Astrocyte (in vitro differentiated cells and primary cell): Measurements from ENCODE around the gene MT1M. TPM values are rescaled to one million over a fixed set of nuclear protein-coding genes. Genes with fewer than 3 reads are reported as not detected.

Experiments
- DNase-seq: peaks from one replicate; pipeline ENCODE4 v3.0.0-alpha.2; 2010; ENCODE audit warnings: low read depth
- FAIRE-seq: peaks from 2 replicates; lab custom pipeline; 2011; peaks lifted over from hg19 to GRCh38; lab: Jason Lieb, UNC
- H2AFZ ChIP-seq: 2 replicates; pipeline ENCODE4 v1.6.0; 2012; ENCODE audit warnings: low read depth, low read length, inconsistent platforms
- H3K27ac ChIP-seq: 2 replicates; pipeline ENCODE4 v1.5.1; 2011; ENCODE audit warnings: low read depth, low read length, inconsistent platforms
- H3K27me3 ChIP-seq: 2 replicates; pipeline ENCODE4 v1.6.0; 2011; ENCODE audit warnings: low read length, inconsistent platforms; ENCODE audit not compliant: insufficient read depth
- H3K36me3 ChIP-seq: 2 replicates; pipeline ENCODE4 v1.5.1; 2011; ENCODE audit warnings: low read length, inconsistent platforms; ENCODE audit not compliant: insufficient read depth
- H3K4me1 ChIP-seq: 2 replicates; pipeline ENCODE4 v1.5.1; 2011; ENCODE audit warnings: low read length, inconsistent platforms; ENCODE audit not compliant: insufficient read depth
- H3K4me2 ChIP-seq: 2 replicates; pipeline ENCODE4 v1.6.0; 2012; ENCODE audit warnings: low read length, inconsistent platforms
- H3K4me3 ChIP-seq: 2 replicates; pipeline ENCODE4 v1.5.1; 2011; ENCODE audit warnings: low read depth, mild to moderate bottlenecking, low read length, inconsistent platforms; ENCODE audit not compliant: insufficient read depth
- H3K79me2 ChIP-seq: 2 replicates; pipeline ENCODE4 v1.6.0; 2012; ENCODE audit warnings: mild to moderate bottlenecking, low read length, inconsistent platforms; ENCODE audit not compliant: insufficient read depth
- H3K9ac ChIP-seq: 2 replicates; pipeline ENCODE4 v1.6.0; 2012; ENCODE audit warnings: mild to moderate bottlenecking, low read length, inconsistent platforms
- H3K9me3 ChIP-seq: 2 replicates; pipeline ENCODE4 v1.5.1; 2012; ENCODE audit warnings: low read depth, mild to moderate bottlenecking, low read length, inconsistent platforms; ENCODE audit not compliant: insufficient read depth
- H4K20me1 ChIP-seq: 2 replicates; pipeline ENCODE4 v1.6.0; 2012; ENCODE audit warnings: low read length, inconsistent platforms; ENCODE audit not compliant: insufficient read depth
- H3K27ac Mint-ChIP-seq: one replicate; pipeline ENCODE4 v1.8.0; 2021; ENCODE audit warnings: mild to moderate bottlenecking, mixed read lengths; ENCODE audit not compliant: unreplicated experiment
- H3K27me3 Mint-ChIP-seq: one replicate; pipeline ENCODE4 v1.8.0; 2021; ENCODE audit warnings: low read depth, mixed read lengths; ENCODE audit not compliant: unreplicated experiment
- H3K36me3 Mint-ChIP-seq: one replicate; pipeline ENCODE4 v1.8.0; 2021; ENCODE audit warnings: low read depth, mixed read lengths; ENCODE audit not compliant: unreplicated experiment
- H3K4me1 Mint-ChIP-seq: one replicate; pipeline ENCODE4 v1.8.0; 2021; ENCODE audit warnings: low read depth, mixed read lengths; ENCODE audit not compliant: unreplicated experiment
- H3K4me3 Mint-ChIP-seq: one replicate; pipeline ENCODE4 v1.8.0; 2021; ENCODE audit warnings: mild to moderate bottlenecking, moderate library complexity, mixed read lengths; ENCODE audit not compliant: unreplicated experiment
- H3K9me3 Mint-ChIP-seq: one replicate; pipeline ENCODE4 v1.8.0; 2021; ENCODE audit warnings: mild to moderate bottlenecking, mixed read lengths; ENCODE audit not compliant: unreplicated experiment
- EZH2 ChIP-seq: IDR thresholded peaks from 2 replicates; pipeline ENCODE4 v1.6.1; 2012; ENCODE audit warnings: mild to moderate bottlenecking, low read length, inconsistent platforms; ENCODE audit not compliant: insufficient read depth
- total RNA-seq: library from RNA; stranded (reverse); gene quantifications from 2 replicates; pipeline ENCODE4 v1.2.1, GENCODE V29; 2021
- TF ChIP-seq, protein P1 (sequence below): IDR thresholded peaks from 2 replicates; pipeline ENCODE4 v1.5.1; 2011; ENCODE audit warnings: low read depth, mild to moderate bottlenecking, inconsistent platforms, low read length, moderate library complexity; ENCODE audit not compliant: insufficient read depth

The MT1M gene
- total RNA-seq, 1 donor from 2014 or later: not detected

DNA sequence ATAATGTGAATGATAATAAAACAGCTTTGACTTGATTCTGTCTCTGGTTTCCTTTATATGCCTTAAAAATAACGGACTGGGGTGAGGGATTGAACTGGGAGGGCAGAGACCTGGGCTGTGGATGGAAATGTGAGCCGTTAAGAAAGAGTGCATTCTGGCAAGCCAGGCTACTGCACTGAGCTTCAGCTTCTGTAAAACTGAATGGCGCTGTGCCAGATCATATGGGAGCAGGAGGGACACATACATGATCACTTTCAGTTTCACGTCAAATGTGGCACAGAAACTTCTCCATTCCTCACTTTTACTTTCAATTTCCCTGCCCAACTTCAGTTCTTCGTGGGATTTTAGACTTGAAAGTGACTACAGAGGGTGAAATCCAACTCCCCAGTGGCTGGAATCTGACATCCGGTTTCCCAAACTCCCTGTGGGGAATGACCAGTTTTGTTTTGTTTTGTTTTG is 23.0 kb upstream of the MT1M start:
- Histone ChIP-seq H3K36me3 (no peaks in the 10 kb centered on the region), H3K4me3 (peak overlapping the region; percentile 97), H3K4me2 (peak overlapping the region; percentile 88), H3K27me3 (no peaks in the 10 kb centered on the region), H3K9ac (peak overlapping the region; percentile 92), H3K9me3 (no peaks in the 10 kb centered on the region), H3K27ac (peak overlapping the region; percentile 98), H3K4me1 (peaks cover 67% of the 10 kb centered on the region), H2AFZ (no peak overlapping the region), H3K79me2 (peaks cover 20% of the 10 kb centered on the region), H4K20me1 (peaks cover 5% of the 10 kb centered on the region)
- no peaks in the 10 kb centered on the region for H3K36me3 Mint-ChIP-seq
- peaks cover 35% of the 10 kb centered on the region for H3K4me1 Mint-ChIP-seq
- H3K4me3 Mint-ChIP-seq: peak overlapping the region; percentile 90
- H3K9me3 Mint-ChIP-seq: peaks cover 3% of the 10 kb centered on the region
- TF ChIP-seq EZH2: no peak
- TF ChIP-seq, protein P1, sequence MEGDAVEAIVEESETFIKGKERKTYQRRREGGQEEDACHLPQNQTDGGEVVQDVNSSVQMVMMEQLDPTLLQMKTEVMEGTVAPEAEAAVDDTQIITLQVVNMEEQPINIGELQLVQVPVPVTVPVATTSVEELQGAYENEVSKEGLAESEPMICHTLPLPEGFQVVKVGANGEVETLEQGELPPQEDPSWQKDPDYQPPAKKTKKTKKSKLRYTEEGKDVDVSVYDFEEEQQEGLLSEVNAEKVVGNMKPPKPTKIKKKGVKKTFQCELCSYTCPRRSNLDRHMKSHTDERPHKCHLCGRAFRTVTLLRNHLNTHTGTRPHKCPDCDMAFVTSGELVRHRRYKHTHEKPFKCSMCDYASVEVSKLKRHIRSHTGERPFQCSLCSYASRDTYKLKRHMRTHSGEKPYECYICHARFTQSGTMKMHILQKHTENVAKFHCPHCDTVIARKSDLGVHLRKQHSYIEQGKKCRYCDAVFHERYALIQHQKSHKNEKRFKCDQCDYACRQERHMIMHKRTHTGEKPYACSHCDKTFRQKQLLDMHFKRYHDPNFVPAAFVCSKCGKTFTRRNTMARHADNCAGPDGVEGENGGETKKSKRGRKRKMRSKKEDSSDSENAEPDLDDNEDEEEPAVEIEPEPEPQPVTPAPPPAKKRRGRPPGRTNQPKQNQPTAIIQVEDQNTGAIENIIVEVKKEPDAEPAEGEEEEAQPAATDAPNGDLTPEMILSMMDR: no peak
- peak; percentile 83 for DNase-seq
- H3K27me3 Mint-ChIP-seq: peaks cover 2% of the 10 kb centered on the region
- peak overlapping the region; percentile 95 for H3K27ac Mint-ChIP-seq
- FAIRE-seq: no peak

DNA sequence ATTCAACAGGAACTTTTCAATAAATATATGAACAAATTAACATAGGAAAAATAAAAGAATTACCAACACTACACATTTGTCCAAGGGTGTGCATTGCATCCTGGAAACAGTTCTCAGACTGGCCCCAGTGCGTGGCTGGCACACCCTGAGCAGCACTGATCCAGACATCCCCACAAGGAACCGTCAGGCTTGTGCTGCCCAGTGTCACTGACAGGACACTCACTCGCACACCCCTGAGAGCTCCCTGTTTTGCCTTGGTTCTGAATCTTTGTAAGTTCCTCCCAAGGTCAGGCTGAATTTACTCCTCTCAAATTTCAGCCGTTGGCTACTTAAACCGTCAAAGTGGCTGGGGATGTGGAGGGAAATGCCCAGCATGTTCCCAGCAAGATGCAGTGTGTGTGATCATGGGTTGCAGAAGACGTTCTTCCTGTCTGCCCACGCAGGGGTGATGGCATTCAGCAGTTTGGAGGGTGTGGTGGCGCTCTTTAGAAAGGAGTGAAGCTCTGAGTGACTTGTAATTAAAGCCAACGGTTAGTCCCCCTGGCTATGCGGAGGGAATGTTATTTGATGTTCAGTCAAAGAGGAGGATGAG is 22.3 kb upstream of the MT1M start:
- TF ChIP-seq, protein P1: no peak
- TF ChIP-seq EZH2: no peak
- Mint-ChIP-seq H3K9me3 (peaks cover 3% of the 10 kb centered on the region), H3K4me3 (peak overlapping the region; percentile 90), H3K27ac (peak overlapping the region; percentile 95), H3K4me1 (peaks cover 37% of the 10 kb centered on the region), H3K36me3 (no peaks in the 10 kb centered on the region), H3K27me3 (no peaks in the 10 kb centered on the region)
- H3K79me2 ChIP-seq: peaks cover 20% of the 10 kb centered on the region
- peaks cover 5% of the 10 kb centered on the region for H4K20me1 ChIP-seq
- peak overlapping the region; percentile 98 for H3K27ac ChIP-seq
- H3K9ac ChIP-seq: peak overlapping the region; percentile 92
- no peaks in the 10 kb centered on the region for H3K27me3 ChIP-seq
- no peaks in the 10 kb centered on the region for H3K9me3 ChIP-seq
- H3K4me3 ChIP-seq: peak overlapping the region; percentile 97
- DNase-seq: peak; percentile 96
- peak overlapping the region; percentile 88 for H3K4me2 ChIP-seq
- H3K36me3 ChIP-seq: no peaks in the 10 kb centered on the region
- FAIRE-seq: no peak
- H2AFZ ChIP-seq: no peak overlapping the region
- H3K4me1 ChIP-seq: peaks cover 73% of the 10 kb centered on the region

DNA sequence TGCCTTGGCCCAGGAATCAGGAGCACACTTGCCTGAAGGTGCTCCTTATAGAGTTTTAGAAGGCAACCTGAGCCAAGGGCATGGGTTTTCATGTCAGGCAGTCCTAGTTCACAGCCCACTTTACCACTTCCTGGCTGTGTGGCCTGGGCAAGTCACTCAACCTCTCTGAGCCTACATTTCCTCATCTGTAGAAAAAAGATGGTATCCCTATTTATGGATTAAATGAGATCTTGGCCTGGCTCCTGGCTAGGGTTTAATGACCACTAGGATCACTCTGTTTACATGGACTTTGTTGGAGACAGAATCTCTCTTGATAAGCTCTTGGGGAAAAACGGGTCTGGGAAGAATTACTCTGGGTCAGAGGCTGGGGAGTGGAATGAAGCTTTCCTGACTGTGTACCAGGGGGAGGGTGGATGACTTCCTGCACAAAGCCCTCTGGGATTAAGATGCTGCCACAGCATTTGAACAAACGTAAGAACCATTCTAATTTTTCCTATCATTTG is 21.8 kb upstream of the MT1M start:
- Histone ChIP-seq H4K20me1 (peaks cover 5% of the 10 kb centered on the region), H3K27ac (peak overlapping the region; percentile 98), H3K79me2 (peaks cover 20% of the 10 kb centered on the region), H2AFZ (no peak overlapping the region), H3K27me3 (no peaks in the 10 kb centered on the region), H3K4me3 (peak overlapping the region; percentile 97), H3K4me2 (peak overlapping the region; percentile 88), H3K36me3 (no peaks in the 10 kb centered on the region), H3K4me1 (peaks cover 75% of the 10 kb centered on the region), H3K9ac (peak overlapping the region; percentile 92), H3K9me3 (no peaks in the 10 kb centered on the region)
- Mint-ChIP-seq H3K9me3 (peaks cover 3% of the 10 kb centered on the region), H3K36me3 (no peaks in the 10 kb centered on the region), H3K4me3 (peak overlapping the region; percentile 90), H3K27me3 (no peaks in the 10 kb centered on the region), H3K4me1 (peaks cover 37% of the 10 kb centered on the region), H3K27ac (peak overlapping the region; percentile 95)
- FAIRE-seq (no peak), DNase-seq (no peak)
- TF ChIP-seq, protein P1: no peak
- no peak for TF ChIP-seq EZH2
